Mesenchymal stem cell (in vitro differentiated cells and primary cell): ENCODE measurements around the gene MCAM.

ENCODE experiments used
- DNase-seq: peaks from one replicate; pipeline ENCODE4 v3.0.0-alpha.2; 2013
- H2AFZ ChIP-seq: one replicate; pipeline ENCODE4 v1.6.1; 2013; ENCODE audit warnings: low read depth, mild to moderate bottlenecking, control low read depth, inconsistent platforms, low read length, moderate library complexity
- H2AK5ac ChIP-seq: 2 replicates; pipeline ENCODE4 v1.6.1; 2013; ENCODE audit warnings: low read length, moderate library complexity, mild to moderate bottlenecking, inconsistent platforms; ENCODE audit not compliant: severe bottlenecking
- H2BK120ac ChIP-seq: one replicate; pipeline ENCODE4 v1.6.1; 2013; ENCODE audit warnings: low read depth, mild to moderate bottlenecking, inconsistent platforms, low read length, moderate library complexity
- H2BK12ac ChIP-seq, 2 experiments: one replicate each; pipeline ENCODE4 v1.6.1; 2013; ENCODE audit warnings: inconsistent platforms in 2 of 2, low read length in 2 of 2, mild to moderate bottlenecking in 2 of 2, moderate library complexity in 2 of 2, control low read depth in 1 of 2
- H2BK15ac ChIP-seq: one replicate; pipeline ENCODE4 v1.6.1; 2013; ENCODE audit warnings: mild to moderate bottlenecking, low read depth, inconsistent platforms; ENCODE audit not compliant: poor library complexity, severe bottlenecking
- H2BK5ac ChIP-seq: 2 replicates; pipeline ENCODE4 v1.6.1; 2013; ENCODE audit warnings: low read depth, mild to moderate bottlenecking, low read length, control low read depth, inconsistent platforms; ENCODE audit not compliant: poor library complexity, severe bottlenecking
- H3K14ac ChIP-seq, 2 experiments: one replicate each; pipeline ENCODE4 v1.6.1; 2013; ENCODE audit warnings: inconsistent platforms in 2 of 2, low read length in 2 of 2, control low read depth in 1 of 2, mild to moderate bottlenecking in 1 of 2, moderate library complexity in 1 of 2
- H3K18ac ChIP-seq, 2 experiments: one replicate each; pipeline ENCODE4 v1.6.1; 2013; ENCODE audit warnings: inconsistent platforms in 2 of 2, low read length in 2 of 2, control low read depth in 1 of 2, low read depth in 1 of 2, mild to moderate bottlenecking in 1 of 2
- H3K23ac ChIP-seq, 2 experiments: one replicate each; pipeline ENCODE4 v1.6.1; 2013; ENCODE audit warnings: inconsistent platforms in 2 of 2, low read length in 2 of 2, mild to moderate bottlenecking in 2 of 2, moderate library complexity in 2 of 2, control low read depth in 1 of 2
- H3K27ac ChIP-seq: 2 replicates; pipeline ENCODE4 v1.5.1; 2013; ENCODE audit warnings: mild to moderate bottlenecking, moderate library complexity, low read length, control low read depth, inconsistent platforms; ENCODE audit not compliant: poor library complexity, severe bottlenecking
- H3K27me3 ChIP-seq, 2 experiments: 2 replicates each; pipeline versions ENCODE4 v1.6.1 to v1.7.0; 2013; ENCODE audit warnings: low read length in 2 of 2, mild to moderate bottlenecking in 2 of 2, moderate library complexity in 2 of 2, control low read depth in 1 of 2, inconsistent platforms in 1 of 2; ENCODE audit not compliant: control insufficient read depth in 1 of 2, insufficient read depth in 1 of 2
- H3K36me3 ChIP-seq, 2 experiments: 2 replicates each; pipeline versions ENCODE4 v1.6.1 to v1.7.0; 2013; ENCODE audit warnings: low read length in 2 of 2, control low read depth in 1 of 2, inconsistent platforms in 1 of 2, low read depth in 1 of 2, mild to moderate bottlenecking in 1 of 2; ENCODE audit not compliant: insufficient read depth in 2 of 2, control insufficient read depth in 1 of 2
- H3K4ac ChIP-seq, 2 experiments: one replicate each; pipeline ENCODE4 v1.6.1; 2013; ENCODE audit warnings: inconsistent platforms in 2 of 2, low read length in 2 of 2, mild to moderate bottlenecking in 2 of 2, moderate library complexity in 2 of 2, control low read depth in 1 of 2, low read depth in 1 of 2
- H3K4me1 ChIP-seq: 2 replicates; pipeline ENCODE4 v1.6.1; 2013; ENCODE audit warnings: low read depth, low read length, control low read depth; ENCODE audit not compliant: control insufficient read depth, insufficient read depth
- H3K4me2 ChIP-seq: 2 replicates; pipeline ENCODE4 v1.6.1; 2013; ENCODE audit warnings: low read length, mild to moderate bottlenecking, inconsistent platforms; ENCODE audit not compliant: poor library complexity, severe bottlenecking
- H3K4me3 ChIP-seq, 2 experiments: 2 replicates each; pipeline versions ENCODE4 v1.5.1 to v1.7.0; 2013; ENCODE audit warnings: low read length in 2 of 2, mild to moderate bottlenecking in 2 of 2, control low read depth in 1 of 2, low read depth in 1 of 2; ENCODE audit not compliant: insufficient read depth in 1 of 2
- H3K79me1 ChIP-seq: replicated peaks from 2 replicates; pipeline ENCODE4 v1.6.1; 2013; ENCODE audit warnings: mild to moderate bottlenecking, control low read depth, low read length, inconsistent platforms; ENCODE audit not compliant: poor library complexity, severe bottlenecking
- H3K9ac ChIP-seq: 2 replicates; pipeline ENCODE4 v1.7.0; 2013; ENCODE audit warnings: mild to moderate bottlenecking, low read length, moderate library complexity
- H3K9me3 ChIP-seq: 2 replicates; pipeline ENCODE4 v1.7.0; 2013; ENCODE audit warnings: mild to moderate bottlenecking, low read length; ENCODE audit not compliant: control insufficient read depth
- H4K8ac ChIP-seq: one replicate; pipeline ENCODE4 v1.6.1; 2013; ENCODE audit warnings: inconsistent platforms, mild to moderate bottlenecking, low read length, moderate library complexity
- H4K91ac ChIP-seq: one replicate; pipeline ENCODE4 v1.6.1; 2013; ENCODE audit warnings: mild to moderate bottlenecking, low read length, inconsistent platforms
- WGBS: methylation state at CpG from one replicate; pipeline ENCODE4 v1.1.7; 2013; ENCODE audit warnings: mixed read lengths; 5-methylcytosine and 5-hydroxymethylcytosine counted together

The MCAM gene

GRCh38 chr11:119341222-119342022, 24.5 kb upstream of the MCAM start:
- Histone ChIP-seq H2BK5ac (no peak overlapping the region), H3K79me1 (peaks cover 11% of the 10 kb centered on the region), H3K27ac (no peak overlapping the region), H2BK12ac (peak overlapping the region; percentile 21 to 90), H2AK5ac (no peak overlapping the region), H2BK15ac (peak overlapping the region; percentile 93), H4K8ac (peak overlapping the region; percentile 83), H3K4ac (no peak overlapping the region), H3K9ac (peak overlapping the region; percentile 77), H4K91ac (no peak overlapping the region), H2BK120ac (no peak overlapping the region), H3K23ac (peak overlapping the region in 1 of 2 experiments; percentile 34), H3K36me3 (peaks cover 9% of the 10 kb centered on the region in 2 experiments), H3K4me3 (peak overlapping the region in 1 of 2 experiments; percentile 77), H3K4me2 (no peak overlapping the region), H3K14ac (no peak overlapping the region), H2AFZ (no peak overlapping the region), H3K18ac (peak overlapping the region in 1 of 2 experiments; percentile 80), H3K4me1 (peaks cover 27% of the 10 kb centered on the region), H3K9me3 (no peaks in the 10 kb centered on the region), H3K27me3 (peaks cover 18 to 71% of the 10 kb centered on the region in 2 experiments)
- WGBS: 48% methylated on average over 13 of the region's 16 CpGs
- no peak for DNase-seq

- no peak within 1 kb of the TSS for H2AK5ac ChIP-seq
- no peak within 1 kb of the TSS for H2BK5ac ChIP-seq
- WGBS: 4% methylated on average over 49 of the region's 53 CpGs
- H3K14ac ChIP-seq: peak within 1 kb of the TSS in 1 of 2 experiments; percentile 70
- H3K9ac ChIP-seq: peak within 1 kb of the TSS; percentile 77
- peak within 1 kb of the TSS; percentile 34 to 55 for H3K23ac ChIP-seq
- H2AFZ ChIP-seq: peak within 1 kb of the TSS; percentile 73
- DNase-seq: peak; percentile 74
- H4K8ac ChIP-seq: peak within 1 kb of the TSS; percentile 92
- H3K9me3 ChIP-seq: no peaks in the 10 kb centered on the region
- peak within 1 kb of the TSS; percentile 94 for H2BK120ac ChIP-seq
- peak within 1 kb of the TSS; percentile 78 to 90 for H2BK12ac ChIP-seq
- H3K18ac ChIP-seq: peak within 1 kb of the TSS; percentile 86 to 94
- H2BK15ac ChIP-seq: peak within 1 kb of the TSS; percentile 93
- H3K4ac ChIP-seq: peak within 1 kb of the TSS; percentile 72 to 99
- peaks cover 20% of the 10 kb centered on the region for H3K79me1 ChIP-seq
- H3K4me1 ChIP-seq: peaks cover 32% of the 10 kb centered on the region
- H3K27me3 ChIP-seq: peaks cover 18 to 63% of the 10 kb centered on the region in 2 experiments
- H3K36me3 ChIP-seq: peaks cover 15 to 17% of the 10 kb centered on the region in 2 experiments
- H4K91ac ChIP-seq: peak within 1 kb of the TSS; percentile 71
- no peak within 1 kb of the TSS for H3K27ac ChIP-seq
- H3K4me3 ChIP-seq: peak within 1 kb of the TSS; percentile 35 to 77
- H3K4me2 ChIP-seq: peak within 1 kb of the TSS; percentile 70
Measured at GRCh38 chr11:119340335-119341221, 23.6 kb upstream of the MCAM start, which contains the start of gene C1QTNF5. Gene C1QTNF5 (minus strand): TSS chr11:119340883. CDS start chr11:119340397, 486 bp downstream.

GRCh38 chr11:119339589-119340334, 22.8 kb upstream of the MCAM start:
- H2BK5ac ChIP-seq: no peak overlapping the region
- peak overlapping the region; percentile 86 to 94 for H3K18ac ChIP-seq
- H2AFZ ChIP-seq: peak overlapping the region; percentile 73
- H3K4me1 ChIP-seq: peaks cover 39% of the 10 kb centered on the region
- H2BK15ac ChIP-seq: peak overlapping the region; percentile 91
- H3K9ac ChIP-seq: peak overlapping the region; percentile 77
- peak overlapping the region; percentile 8 to 83 for H2BK12ac ChIP-seq
- H4K91ac ChIP-seq: peak overlapping the region; percentile 71
- peak; percentile 66 for DNase-seq
- peak overlapping the region; percentile 35 to 77 for H3K4me3 ChIP-seq
- peaks cover 28% of the 10 kb centered on the region for H3K79me1 ChIP-seq
- peak overlapping the region; percentile 94 for H2BK120ac ChIP-seq
- H3K27ac ChIP-seq: no peak overlapping the region
- H3K4ac ChIP-seq: peak overlapping the region; percentile 64 to 99
- peak overlapping the region in 1 of 2 experiments; percentile 55 for H3K23ac ChIP-seq
- H3K36me3 ChIP-seq: peaks cover 15 to 17% of the 10 kb centered on the region in 2 experiments
- H3K14ac ChIP-seq: peak overlapping the region in 1 of 2 experiments; percentile 50
- H2AK5ac ChIP-seq: no peak overlapping the region
- 9% methylated on average over 75 of the region's 86 CpGs for WGBS
- no peaks in the 10 kb centered on the region for H3K9me3 ChIP-seq
- H3K4me2 ChIP-seq: peak overlapping the region; percentile 70
- H4K8ac ChIP-seq: peak overlapping the region; percentile 92
- H3K27me3 ChIP-seq: peaks cover 18 to 55% of the 10 kb centered on the region in 2 experiments
